22Rv1 (cell line): ENCODE results near the gene UBN2.
"Not testable (repeated sequence)": the region's sequence is repeated elsewhere in the genome, so short reads cannot be mapped to it uniquely, and the experiment has no call there.

Experiments used
- H3K27ac ChIP-seq: fragments of 450-650 bp; 2 replicates; pipeline ENCODE4 v1.5.1; 2017
- ZFX ChIP-seq: fragments of 450-650 bp; IDR thresholded peaks from 2 replicates; pipeline ENCODE4 v1.6.1; 2017; ENCODE audit warnings: antibody characterized with exemption, borderline replicate concordance
- TF ChIP-seq, protein P1 (sequence below): fragments of 450-650 bp; IDR thresholded peaks from 2 replicates; pipeline ENCODE4 v1.5.1; 2017; ENCODE audit warnings: mild to moderate bottlenecking

The UBN2 gene

DNA sequence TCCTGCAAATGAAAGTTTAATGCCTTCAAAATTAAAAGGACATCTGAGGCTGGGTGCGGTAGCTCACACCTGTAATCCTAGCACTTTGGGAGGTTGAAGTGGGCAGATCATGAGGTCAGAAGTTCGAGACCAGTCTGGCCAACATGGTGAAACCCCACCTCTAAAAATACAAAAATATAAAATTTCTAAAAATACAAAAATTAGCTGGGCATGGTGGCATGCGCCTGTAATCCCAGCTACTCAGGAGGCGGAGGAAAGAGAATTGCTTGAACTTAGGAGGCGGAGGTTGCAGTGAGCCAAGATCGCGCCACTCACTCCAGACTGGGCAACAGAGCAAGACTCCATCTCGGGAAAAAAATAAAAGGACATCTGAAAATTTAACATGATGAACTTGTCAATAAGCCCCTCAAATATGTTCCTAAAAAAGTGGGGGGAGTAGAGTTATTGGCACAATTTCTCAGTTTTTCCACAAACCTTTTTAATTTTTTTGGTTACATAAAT, 4.0 kb upstream of the UBN2 start:
- H3K27ac ChIP-seq = not testable (repeated sequence)

DNA sequence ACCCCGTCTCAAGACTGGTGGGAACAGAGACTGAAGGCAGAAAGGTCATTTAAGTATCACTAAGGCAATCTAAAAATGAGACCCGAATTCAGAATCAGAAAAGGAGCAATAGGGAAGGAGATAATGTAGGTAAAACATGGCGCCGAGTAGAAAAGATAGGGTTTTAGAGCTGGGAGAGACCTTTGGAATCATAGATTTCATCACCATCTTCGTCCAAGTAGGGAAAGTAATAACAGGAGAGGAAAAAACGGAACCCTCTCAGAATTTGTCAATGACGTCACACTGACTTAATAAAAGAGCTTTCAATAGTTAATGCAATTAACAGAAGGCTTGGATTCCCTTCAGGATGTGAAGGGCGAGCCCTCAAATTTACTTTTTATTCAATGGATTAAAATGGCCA, 1.0 kb upstream of the UBN2 start:
- TF ChIP-seq, protein P1, sequence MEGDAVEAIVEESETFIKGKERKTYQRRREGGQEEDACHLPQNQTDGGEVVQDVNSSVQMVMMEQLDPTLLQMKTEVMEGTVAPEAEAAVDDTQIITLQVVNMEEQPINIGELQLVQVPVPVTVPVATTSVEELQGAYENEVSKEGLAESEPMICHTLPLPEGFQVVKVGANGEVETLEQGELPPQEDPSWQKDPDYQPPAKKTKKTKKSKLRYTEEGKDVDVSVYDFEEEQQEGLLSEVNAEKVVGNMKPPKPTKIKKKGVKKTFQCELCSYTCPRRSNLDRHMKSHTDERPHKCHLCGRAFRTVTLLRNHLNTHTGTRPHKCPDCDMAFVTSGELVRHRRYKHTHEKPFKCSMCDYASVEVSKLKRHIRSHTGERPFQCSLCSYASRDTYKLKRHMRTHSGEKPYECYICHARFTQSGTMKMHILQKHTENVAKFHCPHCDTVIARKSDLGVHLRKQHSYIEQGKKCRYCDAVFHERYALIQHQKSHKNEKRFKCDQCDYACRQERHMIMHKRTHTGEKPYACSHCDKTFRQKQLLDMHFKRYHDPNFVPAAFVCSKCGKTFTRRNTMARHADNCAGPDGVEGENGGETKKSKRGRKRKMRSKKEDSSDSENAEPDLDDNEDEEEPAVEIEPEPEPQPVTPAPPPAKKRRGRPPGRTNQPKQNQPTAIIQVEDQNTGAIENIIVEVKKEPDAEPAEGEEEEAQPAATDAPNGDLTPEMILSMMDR = no peak
- no peak for TF ChIP-seq ZFX

DNA sequence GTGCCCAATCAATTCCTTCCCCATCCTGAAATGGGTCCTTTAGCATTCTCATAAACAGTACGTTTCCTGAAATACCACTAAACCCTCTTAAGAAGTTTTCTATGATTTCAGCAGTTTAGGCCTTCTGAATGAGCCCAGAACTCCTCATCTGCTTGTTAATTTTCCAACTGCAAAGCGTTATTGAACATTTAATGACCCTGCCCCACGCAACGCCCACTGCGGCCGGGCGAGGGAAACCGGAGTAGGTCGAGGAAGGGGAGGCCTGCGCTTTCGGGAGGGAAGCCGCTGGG, 608 bp upstream of the UBN2 start:
- H3K27ac ChIP-seq = peak overlapping the region; percentile 61
- TF ChIP-seq, protein P1 = no peak

More for the DNA sequence above, 1.0 kb upstream of the UBN2 start:
- no peak overlapping the region for H3K27ac ChIP-seq

DNA sequence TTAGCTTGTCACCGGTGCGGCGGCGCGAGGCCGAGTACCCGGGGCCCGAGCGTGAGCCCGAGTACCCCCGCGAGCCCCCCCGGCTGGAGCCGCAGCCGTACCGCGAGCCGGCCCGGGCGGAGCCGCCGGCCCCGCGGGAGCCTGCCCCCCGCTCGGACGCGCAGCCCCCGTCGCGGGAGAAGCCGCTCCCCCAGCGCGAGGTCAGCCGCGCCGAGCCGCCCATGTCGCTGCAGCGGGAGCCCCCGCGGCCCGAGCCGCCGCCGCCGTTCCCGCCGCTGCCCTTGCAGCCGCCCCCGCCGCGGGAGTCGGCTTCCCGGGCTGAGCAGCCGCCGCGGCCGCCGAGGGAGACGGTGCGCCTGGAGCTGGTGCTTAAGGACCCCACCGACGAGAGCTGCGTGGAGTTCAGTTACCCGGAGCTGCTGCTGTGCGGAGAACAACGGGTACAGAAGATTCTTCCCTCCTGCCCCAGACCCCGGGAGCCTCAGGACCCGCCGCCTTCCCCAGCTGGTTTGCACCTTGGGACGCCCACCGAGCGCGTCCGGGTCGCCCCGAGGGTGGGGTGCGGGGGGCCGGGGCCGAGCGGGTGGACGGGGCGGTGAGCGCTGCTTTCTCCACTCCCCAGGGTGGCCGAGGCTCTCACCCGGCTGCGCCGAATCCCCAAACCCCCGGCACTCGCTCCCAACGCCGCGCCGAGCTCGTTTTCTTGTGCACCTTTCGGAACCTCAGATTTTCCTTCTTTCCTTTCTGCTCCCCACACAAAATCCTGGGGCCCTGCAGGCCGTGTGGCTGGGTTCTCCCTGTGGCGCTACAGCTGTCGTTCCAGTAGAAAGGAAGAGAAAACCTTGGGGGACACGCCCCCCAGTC, 708 bp downstream of the UBN2 start:
- TF ChIP-seq, protein P1 = no peak
- no peak for TF ChIP-seq ZFX
- H3K27ac ChIP-seq = peak overlapping the region; percentile 61

DNA sequence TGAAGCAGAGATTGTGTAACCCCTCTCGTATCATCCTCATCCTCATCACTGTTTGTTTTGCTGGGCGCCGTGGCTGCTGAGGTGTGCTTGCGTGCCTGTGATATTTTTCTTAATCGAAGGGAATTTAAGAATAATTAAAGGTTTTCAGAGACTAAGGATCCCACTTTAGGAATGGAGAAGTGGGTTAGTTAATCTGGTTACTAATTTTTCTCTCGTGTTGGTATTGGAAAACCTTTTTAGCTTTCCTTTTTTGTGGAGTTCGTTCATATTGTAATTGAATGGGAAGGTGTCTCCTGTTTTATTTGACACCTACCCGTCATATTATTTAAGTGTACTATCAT, 1.3 kb downstream of the UBN2 start:
- TF ChIP-seq, protein P1 = no peak
- TF ChIP-seq ZFX = no peak
- H3K27ac ChIP-seq = no peak overlapping the region

DNA sequence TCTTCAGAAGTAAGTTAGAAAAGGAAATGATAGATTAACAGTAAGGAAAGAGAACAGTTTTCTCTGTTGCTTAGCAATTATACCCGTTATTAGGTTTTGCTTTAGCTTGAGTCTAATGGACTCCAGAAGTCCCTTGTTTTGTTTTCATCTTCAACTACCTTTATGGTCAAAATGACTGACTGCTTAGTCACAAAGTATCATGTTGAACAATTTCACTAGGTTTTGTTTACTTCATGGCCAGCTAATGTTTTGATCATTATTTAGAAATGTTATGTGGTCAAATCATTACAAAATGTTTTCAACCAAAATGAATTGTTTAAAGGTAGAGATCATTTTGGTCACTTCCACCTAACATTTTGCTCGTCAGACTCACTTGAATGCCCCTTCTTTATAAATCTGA, 1.9 kb downstream of the UBN2 start:
- no peak for TF ChIP-seq ZFX
- TF ChIP-seq, protein P1 = no peak
- H3K27ac ChIP-seq = no peak overlapping the region

DNA sequence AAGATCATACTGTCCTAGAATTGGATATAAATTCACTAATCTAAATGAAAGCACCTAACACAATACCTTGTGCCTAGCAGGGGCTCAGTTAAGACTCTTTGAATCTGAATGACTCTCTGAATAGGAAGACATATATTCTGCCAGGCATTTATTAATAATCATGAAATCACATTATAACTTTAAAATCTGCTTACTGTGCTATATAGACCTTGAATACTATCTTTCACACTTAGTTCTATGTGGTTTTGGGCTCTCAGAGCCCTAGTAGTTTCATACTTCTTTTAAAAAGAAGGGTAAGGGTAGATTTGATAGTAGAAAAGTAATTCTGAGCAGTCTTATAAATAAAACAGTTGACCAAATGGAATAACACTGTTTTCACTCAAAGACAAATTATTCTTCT, 10.2 kb downstream of the UBN2 start:
- H3K27ac ChIP-seq = no peak overlapping the region
- TF ChIP-seq ZFX = no peak
- TF ChIP-seq, protein P1 = no peak

DNA sequence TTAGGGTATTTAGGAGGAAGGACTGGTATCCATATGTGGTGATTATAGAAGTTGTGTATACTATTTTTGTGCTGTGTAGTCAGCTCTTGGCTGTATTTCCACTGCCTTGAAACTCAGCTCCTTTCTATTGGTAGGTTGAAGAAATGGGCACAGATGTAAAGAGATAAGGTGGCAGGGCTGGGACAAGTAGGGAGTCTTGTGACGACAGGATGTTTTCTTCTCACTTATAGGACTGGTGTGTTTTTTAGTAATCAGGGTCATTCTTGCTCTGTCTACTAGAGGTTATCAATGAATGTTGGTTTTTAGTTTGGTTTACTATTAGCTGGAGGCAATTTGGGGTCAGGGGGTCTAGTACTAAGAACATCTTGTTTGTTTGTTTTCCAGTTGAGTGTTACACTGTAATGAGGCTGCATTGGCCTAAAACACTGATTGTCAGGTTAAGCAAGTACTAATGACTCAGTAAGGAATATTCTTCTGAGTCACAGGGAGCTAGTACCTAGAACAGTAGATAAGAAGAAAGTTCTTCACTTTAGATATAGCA, 11.8 kb downstream of the UBN2 start:
- peak overlapping the region; percentile 53 for H3K27ac ChIP-seq
- no peak for TF ChIP-seq ZFX
- TF ChIP-seq, protein P1 = no peak
